Activated CD4-positive, alpha-beta memory T cell treated with anti-CD3 and anti-CD28 coated beads, Interleukin-2, amount 10 ng/mL, durations not matched to agents 7 days and 5 days (primary cell): ENCODE results near the gene SLC25A1. TPM values are rescaled to one million over a fixed set of nuclear protein-coding genes. Genes with fewer than 3 reads are reported as not detected.

Experiments used
- CTCF ChIA-PET: fragments of 350-600 bp; sonication (Branson Sonifier 250); formaldehyde crosslinking; loops from one replicate; lab custom pipeline; 2021; ENCODE audit warnings: antibody characterized with exemption, inconsistent platforms; lab: Charles Lee
- POLR2A ChIA-PET: fragments of 350-600 bp; sonication (Branson Sonifier 250); formaldehyde crosslinking; loops from one replicate; lab custom pipeline; 2021; ENCODE audit warnings: antibody characterized with exemption; lab: Charles Lee
- DNase-seq: peaks from one replicate; pipeline ENCODE4 v3.0.0-alpha.2; 2020
- H3K27ac Mint-ChIP-seq: one replicate; pipeline ENCODE4 v1.8.0; 2021; ENCODE audit warnings: mild to moderate bottlenecking, mixed read lengths
- H3K27me3 Mint-ChIP-seq: one replicate; pipeline ENCODE4 v1.8.0; 2021; ENCODE audit warnings: mixed read lengths
- H3K36me3 Mint-ChIP-seq: one replicate; pipeline ENCODE4 v1.8.0; 2021; ENCODE audit warnings: low read depth, mixed read lengths
- H3K4me1 Mint-ChIP-seq: one replicate; pipeline ENCODE4 v1.8.0; 2021; ENCODE audit warnings: mixed read lengths
- H3K4me3 Mint-ChIP-seq: one replicate; pipeline ENCODE4 v1.8.0; 2021; ENCODE audit warnings: mild to moderate bottlenecking, mixed read lengths
- H3K9me3 Mint-ChIP-seq: one replicate; pipeline ENCODE4 v1.8.0; 2021; ENCODE audit warnings: mixed read lengths
- total RNA-seq, 2 experiments: library from RNA; stranded (reverse); gene quantifications; one replicate each; pipeline ENCODE4 v1.2.3, GENCODE V29; 2021

The SLC25A1 gene
- total RNA-seq, 2 experiments from 2014 or later: 62.3 to 63.2 TPM

DNA sequence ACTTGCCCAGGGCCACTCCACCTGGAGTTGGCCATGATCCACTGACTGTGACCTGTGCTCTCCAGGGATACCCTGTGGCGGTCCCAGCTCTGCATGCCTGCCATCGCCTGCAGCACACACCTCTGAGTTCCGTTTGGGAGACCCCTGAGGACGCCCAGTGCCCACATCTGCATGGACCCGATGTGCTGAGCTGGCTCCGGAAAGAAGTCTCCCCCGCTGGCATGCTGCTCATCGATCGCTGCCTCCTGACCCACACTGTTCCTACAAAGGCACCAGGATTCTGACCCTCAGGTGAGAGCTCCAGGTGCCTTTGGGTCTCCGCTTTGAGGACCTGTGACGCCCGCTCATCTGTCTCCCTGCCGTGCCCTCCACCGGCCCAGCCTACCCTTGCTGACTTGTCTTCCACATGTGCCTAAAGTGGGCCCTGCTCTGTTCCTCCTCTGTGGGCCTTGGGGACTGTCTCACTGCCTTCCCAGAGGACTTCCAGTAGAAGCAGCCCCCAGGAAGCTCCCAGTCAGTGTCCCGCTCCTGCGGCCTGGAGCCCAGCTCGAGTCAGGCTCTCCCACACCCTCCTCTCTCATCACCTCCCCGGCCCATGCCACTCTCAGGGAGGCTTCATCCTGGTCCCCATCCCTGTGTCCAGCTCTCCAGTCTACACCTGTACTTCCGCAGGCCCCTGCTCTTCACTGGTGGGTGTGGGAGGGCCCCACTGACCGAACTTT is 5.9 kb upstream of the SLC25A1 start:
- no peak for DNase-seq
- H3K9me3 Mint-ChIP-seq: no peaks in the 10 kb centered on the region
- H3K4me3 Mint-ChIP-seq: no peak overlapping the region
- H3K36me3 Mint-ChIP-seq: no peaks in the 10 kb centered on the region
- peaks cover 4% of the 10 kb centered on the region for H3K27me3 Mint-ChIP-seq
- H3K4me1 Mint-ChIP-seq: peaks cover 18% of the 10 kb centered on the region
- ChIA-PET POLR2A (interaction anchor here (1.0 kb wide), 1 partner anchor 9 kb away, joined by 3 read pairs; no protein-coding TSS in a partner anchor), CTCF (interaction anchor here (0.6 kb wide), 1 partner anchor 28 kb away, joined by 3 read pairs; no protein-coding TSS in a partner anchor)
- no peak overlapping the region for H3K27ac Mint-ChIP-seq

DNA sequence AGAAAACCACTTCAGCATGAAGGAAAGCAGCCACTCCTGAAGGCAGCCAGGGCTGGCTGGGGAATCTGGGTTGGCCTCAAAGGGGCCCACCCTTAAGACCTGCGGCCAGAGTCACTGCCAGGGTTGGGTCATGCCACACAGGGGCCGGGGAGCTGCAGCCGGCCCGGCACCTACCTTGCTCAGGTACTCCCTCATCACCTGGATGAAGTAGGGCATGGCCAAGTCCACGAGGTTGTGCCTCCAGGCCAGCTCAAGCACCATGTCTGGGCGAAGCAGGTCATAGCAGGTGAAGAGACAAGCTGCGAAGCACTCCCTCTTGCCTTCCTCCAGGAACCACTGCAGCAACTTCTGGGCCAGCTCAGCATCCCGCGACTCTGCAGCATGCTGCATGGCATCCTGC is 4.7 kb upstream of the SLC25A1 start:
- Mint-ChIP-seq H3K4me1 (peaks cover 21% of the 10 kb centered on the region), H3K9me3 (no peaks in the 10 kb centered on the region), H3K36me3 (no peaks in the 10 kb centered on the region), H3K27me3 (peaks cover 2% of the 10 kb centered on the region), H3K4me3 (no peak overlapping the region), H3K27ac (no peak overlapping the region)
- DNase-seq: no peak
- POLR2A ChIA-PET: interaction anchor here (0.9 to 2.1 kb wide), 3 partner anchors 13 to 62 kb away, joined by 3 to 8 read pairs (median 4); partner anchors contain the start of gene ESS2
- CTCF ChIA-PET: no interaction called here

DNA sequence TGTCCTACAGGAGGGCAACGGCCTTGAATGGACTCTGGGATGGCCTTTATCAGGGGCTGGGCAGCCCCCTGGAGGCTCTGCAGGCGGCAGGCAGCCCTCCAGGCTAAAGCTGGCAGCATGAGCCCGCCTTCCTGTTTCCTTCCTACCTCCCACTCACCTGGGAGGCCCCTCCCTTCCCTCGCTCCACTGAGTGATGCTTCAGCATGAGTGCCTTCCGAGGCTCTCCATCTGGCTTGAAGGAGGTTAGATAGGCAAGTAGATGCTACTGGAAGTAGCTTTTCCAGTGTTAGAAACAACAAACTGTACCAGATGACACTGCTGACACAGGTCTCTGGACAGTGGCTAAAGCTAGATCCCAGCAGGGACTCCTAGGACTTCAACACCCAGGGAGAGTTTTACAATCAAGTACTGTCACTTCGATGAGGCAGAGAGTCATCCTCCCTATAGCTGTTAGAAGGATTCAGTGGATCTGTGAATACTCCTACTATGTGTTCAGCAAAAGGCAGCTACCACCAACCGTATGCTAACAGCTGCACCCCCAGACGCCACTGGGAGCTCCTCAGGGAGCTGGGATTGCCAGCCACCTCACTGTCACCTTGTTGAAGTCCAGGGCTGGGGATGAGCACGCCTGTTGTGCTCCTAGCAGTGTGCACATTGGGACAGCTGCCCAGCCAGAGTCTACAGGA is 4.1 kb upstream of the SLC25A1 start:
- CTCF ChIA-PET: no interaction called here
- no peak overlapping the region for H3K4me3 Mint-ChIP-seq

DNA sequence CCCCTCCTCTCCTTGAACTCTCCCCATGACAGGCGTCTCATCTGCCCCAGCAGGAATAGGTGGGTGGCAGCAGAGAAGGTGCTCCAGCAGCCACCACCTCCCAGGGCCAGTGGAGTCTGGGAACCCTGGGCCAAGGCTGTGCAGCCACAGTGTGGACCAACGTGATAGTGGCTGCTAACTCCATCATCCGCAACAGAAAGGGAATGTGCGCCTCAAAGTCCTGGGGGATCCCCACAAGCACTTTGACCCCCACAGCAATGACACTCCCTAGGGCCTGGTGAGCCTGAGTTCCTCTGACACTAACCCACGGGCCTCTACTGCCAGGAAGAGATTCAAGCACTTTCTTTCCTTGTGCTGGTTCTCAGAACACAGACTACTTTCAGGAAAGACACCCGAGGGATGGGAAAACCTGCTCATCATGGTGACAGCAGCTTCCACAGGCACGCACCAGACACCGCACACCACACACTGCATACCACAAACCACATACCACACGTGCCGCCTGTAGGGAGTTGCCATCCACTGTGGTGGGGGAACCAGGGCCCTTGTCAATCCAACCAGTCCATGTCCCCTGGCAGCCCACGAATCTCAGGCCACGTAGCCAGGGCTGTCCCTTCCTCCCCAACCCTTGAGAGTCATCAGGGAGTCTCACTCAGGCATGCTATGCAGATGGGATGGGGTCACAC is 3.4 kb upstream of the SLC25A1 start:
- ChIA-PET CTCF (no interaction called here), POLR2A (interaction anchor here (2.1 kb wide), 1 partner anchor 38 kb away, joined by 8 read pairs; the partner anchor contains the start of gene ESS2)
- Mint-ChIP-seq H3K36me3 (no peaks in the 10 kb centered on the region), H3K4me1 (peaks cover 24% of the 10 kb centered on the region), H3K27ac (no peak overlapping the region), H3K4me3 (no peak overlapping the region), H3K9me3 (no peaks in the 10 kb centered on the region), H3K27me3 (peaks cover 2% of the 10 kb centered on the region)
- no peak for DNase-seq

More for the DNA sequence above, 4.1 kb upstream of the SLC25A1 start:
- no peak for DNase-seq
- H3K36me3 Mint-ChIP-seq: no peaks in the 10 kb centered on the region
- no peaks in the 10 kb centered on the region for H3K9me3 Mint-ChIP-seq
- peaks cover 22% of the 10 kb centered on the region for H3K4me1 Mint-ChIP-seq
- no peak overlapping the region for H3K27ac Mint-ChIP-seq
- POLR2A ChIA-PET: interaction anchor here (0.9 to 2.1 kb wide), 3 partner anchors 13 to 61 kb away, joined by 3 to 8 read pairs (median 4); partner anchors contain the start of gene ESS2
- H3K27me3 Mint-ChIP-seq: peaks cover 2% of the 10 kb centered on the region

DNA sequence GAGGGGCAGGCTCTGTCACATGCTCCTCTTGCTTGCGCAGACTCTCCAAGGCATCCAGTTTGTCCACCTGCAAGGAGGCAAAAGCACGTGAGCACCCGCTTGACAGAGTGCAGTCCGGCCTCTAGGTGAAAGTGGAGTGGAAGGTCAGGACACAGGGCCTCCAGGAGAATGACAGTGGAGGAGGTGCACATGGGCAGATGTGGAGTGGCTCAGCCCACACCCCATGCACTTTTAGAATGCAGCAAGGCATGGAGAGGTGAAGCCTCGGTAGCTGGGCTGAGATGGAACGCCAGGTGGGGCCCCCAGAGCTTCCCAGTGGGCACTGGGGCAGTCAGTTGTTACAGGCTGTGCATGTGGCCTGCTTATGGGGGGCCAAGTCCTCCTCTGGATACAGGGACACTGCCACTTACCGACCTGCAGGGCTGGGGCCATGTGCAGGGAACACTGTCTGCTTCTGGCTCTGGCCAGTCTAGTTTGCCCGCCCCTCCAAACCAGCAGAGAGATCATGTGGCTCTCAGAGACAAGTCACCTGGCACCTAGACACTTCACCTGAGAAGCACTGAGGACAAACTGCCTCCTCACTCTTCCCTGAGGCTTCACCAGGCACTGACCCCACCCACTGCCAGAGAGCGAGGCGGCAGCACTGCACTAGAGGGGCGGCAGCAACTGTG is 2.3 kb upstream of the SLC25A1 start:
- no peak for DNase-seq
- no peaks in the 10 kb centered on the region for H3K9me3 Mint-ChIP-seq
- H3K27ac Mint-ChIP-seq: no peak overlapping the region
- H3K27me3 Mint-ChIP-seq: peaks cover 2% of the 10 kb centered on the region
- H3K4me3 Mint-ChIP-seq: no peak overlapping the region
- CTCF ChIA-PET: no interaction called here
- H3K4me1 Mint-ChIP-seq: peaks cover 30% of the 10 kb centered on the region
- H3K36me3 Mint-ChIP-seq: no peaks in the 10 kb centered on the region
- POLR2A ChIA-PET: interaction anchor here (2.1 kb wide), 1 partner anchor 37 kb away, joined by 8 read pairs; the partner anchor contains the start of gene ESS2

DNA sequence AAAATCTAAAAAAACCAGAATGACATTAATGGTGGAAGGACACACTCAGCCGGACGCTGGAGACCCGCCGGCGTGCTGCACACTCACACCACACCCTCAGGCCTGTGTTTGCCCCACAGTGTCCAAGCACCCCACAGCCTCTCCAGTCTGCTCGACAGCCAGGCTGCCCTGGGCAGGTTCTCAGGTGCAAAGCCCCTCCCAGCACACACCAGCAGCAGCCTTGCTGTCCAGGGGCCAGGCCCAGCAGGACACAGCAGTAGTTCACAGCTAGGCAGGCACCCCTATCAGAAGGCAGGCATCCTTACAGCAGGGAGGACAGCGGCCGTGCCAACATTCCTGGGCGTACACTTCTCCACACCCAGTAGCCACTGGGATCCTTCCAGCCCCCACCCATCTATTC is 1.7 kb upstream of the SLC25A1 start:
- Mint-ChIP-seq H3K4me3 (no peak overlapping the region), H3K4me1 (peaks cover 32% of the 10 kb centered on the region), H3K27me3 (peaks cover 2% of the 10 kb centered on the region), H3K27ac (no peak overlapping the region), H3K9me3 (no peaks in the 10 kb centered on the region), H3K36me3 (no peaks in the 10 kb centered on the region)
- CTCF ChIA-PET: interaction anchor here (1.1 to 2.5 kb wide), 3 partner anchors 36 to 450 kb away, joined by 3 to 12 read pairs (median 3); partner anchors contain the start of genes CLTCL1 and ESS2
- no peak for DNase-seq
- POLR2A ChIA-PET: interaction anchor here (1.0 to 2.4 kb wide), 2 partner anchors 15 to 36 kb away, joined by 3 to 16 read pairs; partner anchors contain the start of gene ESS2

DNA sequence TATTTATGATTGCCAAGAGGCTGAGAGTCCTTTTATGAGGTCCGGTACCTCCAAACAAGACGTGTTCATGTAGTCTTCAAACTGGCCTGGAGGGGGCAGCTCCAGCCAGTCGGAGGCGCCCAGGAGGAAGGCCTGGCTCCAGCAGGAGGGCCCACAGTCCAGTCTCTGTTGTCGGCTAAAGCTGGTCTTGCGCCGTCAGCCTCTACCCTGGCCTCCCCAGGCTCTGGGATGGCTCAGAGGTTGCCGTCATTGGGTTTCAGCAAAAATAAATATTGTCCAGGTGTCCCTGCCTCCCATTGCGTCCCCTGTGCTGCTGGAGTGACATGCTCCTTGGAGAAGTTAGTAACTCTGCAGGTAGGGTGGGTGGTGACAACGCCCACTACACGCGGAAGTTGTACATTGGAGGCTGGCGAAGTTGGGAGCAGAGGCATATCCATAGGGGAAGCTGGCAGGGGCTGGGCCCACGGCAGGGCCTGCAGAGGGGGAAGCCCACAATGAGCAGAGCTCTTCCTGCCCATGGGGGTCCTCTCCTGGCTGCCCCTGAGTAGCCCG is 1.0 kb upstream of the SLC25A1 start:
- Mint-ChIP-seq H3K4me1 (peaks cover 32% of the 10 kb centered on the region), H3K4me3 (peak overlapping the region; percentile 72), H3K27ac (peak overlapping the region; percentile 21), H3K9me3 (no peaks in the 10 kb centered on the region), H3K27me3 (peaks cover 2% of the 10 kb centered on the region), H3K36me3 (no peaks in the 10 kb centered on the region)
- ChIA-PET POLR2A (interaction anchor here (1.0 to 2.4 kb wide), 6 partner anchors 16 to 301 kb away, joined by 3 to 16 read pairs (median 4); partner anchors contain the start of genes CLTCL1, ESS2, HIRA and MRPL40), CTCF (interaction anchor here (0.8 to 2.5 kb wide), 11 partner anchors 12 to 450 kb away, joined by 3 to 12 read pairs (median 3); partner anchors contain the start of genes CLTCL1 and ESS2)
- peak; percentile 63 for DNase-seq

DNA sequence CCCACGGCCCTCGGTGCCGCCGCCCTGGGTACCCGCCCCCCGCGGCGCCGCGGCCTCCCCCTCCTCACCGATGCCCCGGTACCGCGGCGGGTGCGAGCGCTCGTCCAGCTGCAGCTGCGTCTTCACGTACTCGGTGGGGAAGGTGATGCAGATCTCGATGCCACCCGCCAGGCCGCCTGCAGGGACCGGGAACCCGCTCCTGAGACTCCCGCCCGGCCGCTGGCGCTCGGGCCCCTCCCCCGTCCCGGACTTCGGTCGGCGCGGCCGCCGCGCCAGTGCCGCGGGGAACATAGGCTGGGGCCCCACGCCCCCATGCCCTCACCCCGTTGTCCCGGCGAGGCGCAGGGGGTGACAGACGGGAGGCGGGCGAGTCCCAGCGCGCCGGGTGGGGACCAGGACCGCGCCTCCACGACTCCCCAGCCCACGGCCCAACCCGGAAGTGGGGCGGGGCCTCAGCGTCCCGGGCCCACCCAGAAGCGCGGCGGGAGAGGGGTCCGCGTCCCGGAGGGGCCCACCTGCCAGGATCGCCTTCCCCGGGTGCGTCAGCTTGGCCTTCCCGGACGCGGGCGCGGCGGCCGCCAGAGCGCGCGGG is 375 bp downstream of the SLC25A1 start:
- DNase-seq: peak; percentile 65
- ChIA-PET CTCF (interaction anchor here (0.6 to 2.5 kb wide), 4 partner anchors 18 to 299 kb away, joined by 3 to 12 read pairs (median 4); partner anchors contain the start of gene ESS2), POLR2A (interaction anchor here (0.8 to 2.4 kb wide), 5 partner anchors 29 to 300 kb away, joined by 3 to 16 read pairs (median 3); partner anchors contain the start of genes CLTCL1 and ESS2)
- Mint-ChIP-seq H3K36me3 (no peaks in the 10 kb centered on the region), H3K27ac (no peak overlapping the region), H3K4me1 (peaks cover 39% of the 10 kb centered on the region), H3K4me3 (peak overlapping the region; percentile 72), H3K9me3 (no peaks in the 10 kb centered on the region), H3K27me3 (peaks cover 2% of the 10 kb centered on the region)

DNA sequence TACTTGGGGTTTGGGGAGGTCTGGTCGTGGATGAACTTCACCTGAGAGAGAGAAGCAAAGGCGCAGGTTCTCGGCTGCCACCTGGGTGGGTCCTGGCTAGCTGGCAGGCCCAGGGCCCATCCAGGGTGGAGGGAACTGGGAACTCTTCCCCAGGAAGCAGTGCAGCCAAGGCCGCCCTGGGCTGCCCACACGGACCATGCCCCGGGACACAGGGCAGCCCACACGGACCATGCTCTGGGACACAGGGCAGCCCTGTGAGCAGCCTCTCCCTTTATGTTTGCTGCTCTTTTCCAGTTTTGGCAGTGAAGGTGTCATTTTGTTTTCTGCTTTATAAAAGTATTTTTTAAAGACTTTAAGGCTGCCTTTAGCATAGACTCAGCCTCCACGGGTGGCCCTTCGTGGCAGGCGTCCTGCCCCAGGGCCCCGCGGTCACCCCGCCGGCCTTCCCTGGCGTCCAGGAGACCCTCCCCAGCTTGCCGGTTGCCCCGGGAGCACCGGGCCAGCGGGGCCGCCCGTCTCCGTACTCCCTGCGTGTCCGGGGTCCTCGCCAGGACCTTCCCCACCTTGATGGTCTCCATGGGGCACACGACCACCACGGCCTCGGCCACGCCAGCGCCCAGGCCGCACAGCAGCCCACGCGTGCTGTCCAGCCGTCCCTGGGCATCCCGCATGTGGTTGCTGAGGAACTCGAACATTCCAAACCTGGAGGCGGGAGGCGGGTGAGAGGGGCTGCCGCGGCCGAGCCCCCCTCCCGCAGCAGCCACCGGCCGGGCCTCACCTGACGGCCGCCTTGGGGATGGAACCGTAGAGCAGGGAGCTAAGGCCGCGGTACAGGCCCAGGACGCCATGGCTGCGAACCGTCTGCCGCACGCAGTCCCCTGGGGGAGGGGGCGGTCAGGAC is 1.1 kb downstream of the SLC25A1 start:
- Mint-ChIP-seq H3K36me3 (no peaks in the 10 kb centered on the region), H3K9me3 (no peaks in the 10 kb centered on the region), H3K27me3 (no peaks in the 10 kb centered on the region), H3K4me3 (peak overlapping the region; percentile 68), H3K27ac (peak overlapping the region; percentile 31), H3K4me1 (peaks cover 44% of the 10 kb centered on the region)
- POLR2A ChIA-PET: interaction anchor here (1.6 kb wide), 1 partner anchor 28 kb away, joined by 3 read pairs; no protein-coding TSS in a partner anchor
- CTCF ChIA-PET: interaction anchor here (0.6 to 2.5 kb wide), 2 partner anchors 33 to 118 kb away, joined by 3 to 12 read pairs; partner anchors contain the start of gene ESS2
- no peak for DNase-seq

DNA sequence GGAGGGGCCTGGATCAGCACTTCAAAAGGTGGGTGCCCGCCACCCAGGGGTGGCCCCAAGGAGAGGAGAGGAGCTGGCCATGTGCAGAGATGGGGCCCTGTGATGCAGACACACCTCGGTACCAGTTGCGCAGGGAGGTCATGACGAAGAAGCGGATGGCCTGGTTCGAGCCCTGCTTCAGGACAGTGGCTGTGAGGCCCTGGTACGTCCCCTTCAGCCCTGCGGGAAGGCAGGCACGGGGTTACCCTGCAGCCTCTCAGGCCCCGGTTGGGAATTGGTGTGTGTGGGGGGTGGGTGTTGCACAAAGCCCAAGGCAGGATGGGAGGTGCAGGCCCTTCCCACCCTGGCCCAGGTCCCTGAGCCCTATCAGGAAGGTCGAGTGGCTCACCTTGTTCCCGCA is 1.8 kb downstream of the SLC25A1 start:
- H3K4me1 Mint-ChIP-seq: peaks cover 42% of the 10 kb centered on the region
- H3K36me3 Mint-ChIP-seq: no peaks in the 10 kb centered on the region
- no peaks in the 10 kb centered on the region for H3K27me3 Mint-ChIP-seq
- ChIA-PET CTCF (interaction anchor here (1.5 kb wide), 1 partner anchor 32 kb away, joined by 4 read pairs; the partner anchor contains the start of gene ESS2), POLR2A (interaction anchor here (1.6 kb wide), 1 partner anchor 28 kb away, joined by 3 read pairs; no protein-coding TSS in a partner anchor)
- DNase-seq: no peak
- peak overlapping the region; percentile 31 for H3K27ac Mint-ChIP-seq
- H3K9me3 Mint-ChIP-seq: no peaks in the 10 kb centered on the region
- peak overlapping the region; percentile 68 for H3K4me3 Mint-ChIP-seq
